K562 (cell line): ENCODE measurements around the gene COL21A1. TPM values are rescaled to one million over a fixed set of nuclear protein-coding genes. Genes with fewer than 3 reads are reported as not detected.

Experiments
- ATAC-seq: fragments of 200-7000 bp; cut with Tn5 transposase; 3 replicates; pipeline ENCODE4 v1.9.1; 2020; ENCODE audit warnings: moderate library complexity
- BruUV-seq: library from RNA; stranded (reverse); fragments of 400-500 nt; replicated peaks from 2 replicates; lab custom pipeline; 2021; lab: Mats Ljungman, UMichigan
- CTCF ChIA-PET: fragments of 300-600 bp; formaldehyde crosslinking; extraction: SDS; loops from one replicate; lab custom pipeline; 2021; ENCODE audit warnings: low intra/inter-chr PET ratio; lab: Yijun Ruan, JAX
- POLR2A ChIA-PET: fragments of 300-600, 350-650 bp; sonication (Branson Sonifier 250); formaldehyde crosslinking; extraction: SDS; loops from one replicate; lab custom pipeline; 2021; ENCODE audit warnings: antibody characterized with exemption, inconsistent platforms; lab: Yijun Ruan, JAX
- DNase-seq, 4 experiments: peaks; one replicate each; pipeline versions ENCODE4 v3.0.0 to v3.0.0-alpha.2; 2011 to 2018; ENCODE audit warnings: low spot score in 3 of 4, mixed read lengths in 3 of 4; ENCODE audit errors: extremely low read depth in 1 of 4
- FAIRE-seq: peaks from 2 replicates; lab custom pipeline; 2011; peaks lifted over from hg19 to GRCh38; lab: Jason Lieb, UNC
- H2AFZ ChIP-seq: 2 replicates; pipeline ENCODE4 v1.6.0; 2011; ENCODE audit warnings: low read depth, low read length, control low read depth, inconsistent platforms
- H3K27ac ChIP-seq: fragments of 200-600 bp; 3 replicates; pipeline ENCODE4 v1.8.0; 2011; ENCODE audit warnings: low read depth, mild to moderate bottlenecking, control low read depth, inconsistent platforms, low read length, moderate library complexity, mixed read lengths; ENCODE audit errors: extremely low read depth
- H3K27me3 ChIP-seq, 2 experiments: fragments of 300-600 bp in 1 of 2; 2 replicates in 1 of 2; 3 replicates in 1 of 2; pipeline versions ENCODE4 v1.6.0 to v1.8.0; 2011; ENCODE audit warnings: inconsistent platforms in 2 of 2, low read length in 2 of 2, mild to moderate bottlenecking in 1 of 2, mixed read lengths in 1 of 2, moderate library complexity in 1 of 2; ENCODE audit not compliant: control insufficient read depth in 2 of 2, insufficient read depth in 2 of 2
- H3K36me3 ChIP-seq: fragments of 300-600 bp; 3 replicates; pipeline ENCODE4 v1.8.0; 2011; ENCODE audit warnings: mild to moderate bottlenecking, low read length, inconsistent platforms; ENCODE audit not compliant: control insufficient read depth, insufficient read depth
- H3K4me1 ChIP-seq, 2 experiments: fragments of 200-600 bp in 1 of 2; replicated peaks in 1 of 2; 2 replicates in 1 of 2; 3 replicates in 1 of 2; pipeline versions ENCODE4 v1.5.1 to v1.8.0; 2011; ENCODE audit warnings: inconsistent platforms in 2 of 2, low read length in 2 of 2, mild to moderate bottlenecking in 1 of 2, mixed read lengths in 1 of 2, moderate library complexity in 1 of 2; ENCODE audit not compliant: control insufficient read depth in 2 of 2, insufficient read depth in 2 of 2
- H3K4me2 ChIP-seq: 2 replicates; pipeline ENCODE4 v1.6.1; 2011; ENCODE audit warnings: low read length, control low read depth, inconsistent platforms, mixed read lengths; ENCODE audit not compliant: insufficient read depth
- H3K4me3 ChIP-seq: fragments of 200-600 bp; sonication (generic), shearing (Covaris generic); 2 replicates; pipeline ENCODE4 v1.5.1; 2016; ENCODE audit warnings: control low read depth, inconsistent platforms
- H3K79me2 ChIP-seq: fragments of 200-600 bp; 3 replicates; pipeline ENCODE4 v1.8.0; 2011; ENCODE audit warnings: low read length, inconsistent platforms; ENCODE audit not compliant: control insufficient read depth, insufficient read depth
- H3K9ac ChIP-seq, 2 experiments: 2 replicates each; pipeline versions ENCODE4 v1.6.0 to v1.6.1; 2011; ENCODE audit warnings: low read depth in 2 of 2, low read length in 2 of 2, control low read depth in 1 of 2, inconsistent platforms in 1 of 2, mild to moderate bottlenecking in 1 of 2, mixed read lengths in 1 of 2; ENCODE audit not compliant: insufficient read depth in 1 of 2
- H3K9me1 ChIP-seq: one replicate; pipeline ENCODE4 v1.6.0; 2011; ENCODE audit warnings: inconsistent platforms, mild to moderate bottlenecking, low read length, moderate library complexity; ENCODE audit not compliant: control insufficient read depth, insufficient read depth
- H3K9me3 ChIP-seq: replicated peaks from 2 replicates; pipeline ENCODE4 v1.5.1; 2011; ENCODE audit warnings: low read depth, low read length, inconsistent platforms; ENCODE audit not compliant: control insufficient read depth, insufficient read depth
- H4K20me1 ChIP-seq: replicated peaks from 2 replicates; pipeline ENCODE4 v1.6.1; 2011; ENCODE audit warnings: low read length, inconsistent platforms, mixed read lengths; ENCODE audit not compliant: control insufficient read depth, insufficient read depth
- ATF7 ChIP-seq: fragments of 450-650 bp; IDR thresholded peaks from 2 replicates; pipeline ENCODE4 v1.7.1; 2014; ENCODE audit warnings: mild to moderate bottlenecking, moderate library complexity
- ESRRB ChIP-seq: fragments of 250-450 bp; sonication (Bioruptor Pico); IDR thresholded peaks from 2 replicates; pipeline ENCODE4 v1.5.0; 2020; ENCODE audit warnings: mild to moderate bottlenecking, moderate library complexity, borderline replicate concordance
- GABPA ChIP-seq: fragments of 200-800 bp; sonication (Bioruptor generic); conservative IDR thresholded peaks from 2 replicates; pipeline ENCODE4 v1.6.1; 2016; ENCODE audit warnings: low read depth, missing genetic modification characterization, missing compliant biosample characterization
- IRF1 ChIP-seq: sonication (generic); formaldehyde crosslinking; IDR thresholded peaks from 2 replicates; pipeline ENCODE4 v1.8.0; 2022; ENCODE audit warnings: missing genetic modification reagents, mild to moderate bottlenecking, borderline replicate concordance
- PCBP2 ChIP-seq: fragments of 200-400 bp; formaldehyde crosslinking; IDR thresholded peaks from 2 replicates; pipeline ENCODE4 v1.6.1; 2018; ENCODE audit warnings: low read length, low read depth, mild to moderate bottlenecking, moderate library complexity; ENCODE audit not compliant: poor library complexity, severe bottlenecking
- PURB ChIP-seq: sonication (generic); formaldehyde crosslinking; IDR thresholded peaks from 2 replicates; pipeline ENCODE4 v1.9.0; 2021; ENCODE audit warnings: low read depth, mild to moderate bottlenecking, missing genetic modification reagents
- RBM15 ChIP-seq: fragments of 200-400 bp; formaldehyde crosslinking; IDR thresholded peaks from 2 replicates; pipeline ENCODE4 v1.6.1; 2018; ENCODE audit warnings: mild to moderate bottlenecking, low read length, moderate library complexity; ENCODE audit not compliant: insufficient read depth
- SLC30A9 ChIP-seq: fragments of 250-450 bp; sonication (Bioruptor Pico); IDR thresholded peaks from 2 replicates; pipeline ENCODE4 v1.8.0; 2022; ENCODE audit warnings: mild to moderate bottlenecking, moderate library complexity
- SMAD2 ChIP-seq: fragments of 150-350 bp; IDR thresholded peaks from 2 replicates; pipeline ENCODE4 v1.6.1; 2014; ENCODE audit warnings: low read depth, mild to moderate bottlenecking, low read length
- ZNF197 ChIP-seq: fragments of 200-800 bp; sonication (Bioruptor generic); IDR thresholded peaks from 2 replicates; pipeline ENCODE4 v1.6.1; 2016; ENCODE audit warnings: low read depth, missing genetic modification characterization, missing compliant biosample characterization
- ZNF830 ChIP-seq: fragments of 250-450 bp; sonication (Bioruptor Pico); IDR thresholded peaks from 2 replicates; pipeline ENCODE4 v1.5.0; 2021; ENCODE audit warnings: mild to moderate bottlenecking
- WGBS: fragments of 100-300 bp; shearing (Covaris generic); methylation state at CpG from one replicate; pipeline ENCODE4 v1.1.6; 2016; ENCODE audit warnings: low coverage, mixed read lengths; ENCODE audit not compliant: insufficient coverage; ENCODE audit errors: missing lambda C conversion rate; 5-methylcytosine and 5-hydroxymethylcytosine counted together
- in situ Hi-C: fragments of 300-500 bp; cut with MboI; formaldehyde crosslinking; loops from 4 replicates; pipeline ENCODE4 v1.15.0; 2018; ENCODE audit warnings: inconsistent platforms, mixed read lengths
- intact Hi-C: fragments of 100-400 bp; cut with micrococcal nuclease; formaldehyde crosslinking; loops from 2 replicates; pipeline ENCODE4 v1.14.2; 2022
- polyA plus RNA-seq, 8 experiments: library from polyadenylated mRNA; depleted of rRNA in 4 of 8; stranded (reverse) in 5 of 8; unstranded in 3 of 8; fragments of >200 nt; fragmentation: Nextera tagmentation in 2 of 8; fragmentation: Illumina TruSeq in 1 of 8; extraction: Ambion mirVana in 2 of 8; extraction: Trizol in 1 of 8; gene quantifications; 2 replicates each; pipeline versions ENCODE4 v1.2.1 to v1.2.3, GENCODE V29; 2011 to 2014; ENCODE audit warnings: inconsistent platforms in 1 of 8, missing spikeins in 1 of 8
- total RNA-seq, 7 experiments: library from RNA; depleted of rRNA in 6 of 7; stranded (reverse); fragments of >200 nt in 6 of 7; fragmentation: Illumina TruSeq in 2 of 7; extraction: Trizol in 2 of 7; gene quantifications; 2 replicates each; pipeline versions ENCODE4 v1.2.1 to v1.2.3, GENCODE V29; 2011 to 2021; ENCODE audit warnings: low replicate concordance in 1 of 7

The COL21A1 gene
- total and polyA plus RNA-seq, 9 of the 15 experiments (the other 6 are each of a cell fraction or from before 2014, with no cell fraction given), result 0.03 to 0.76 (median 0.25) TPM

GRCh38 chr6:56032715-56033260 lies 214.6 kb downstream of the COL21A1 start:
- 0% methylated on average over 2 of the region's 2 CpGs for WGBS
- intact Hi-C loops, result no loop called here
- POLR2A ChIA-PET, result no interaction called here

More at GRCh38 chr6:56032715-56033260, 214.6 kb downstream of the COL21A1 start:
- TF ChIP-seq SLC30A9 (no peak), PCBP2 (no peak), RBM15 (no peak), ESRRB (CRISPR knock-in tag) (no peak), IRF1 (no peak), GABPA (tag) (no peak), SMAD2 (no peak), ATF7 (no peak), PURB (CRISPR knock-in tag) (no peak), ZNF830 (CRISPR knock-in tag) (no peak), ZNF197 (CRISPR knock-in tag) (no peak)
- H3K79me2 ChIP-seq, result no peaks in the 10 kb centered on the region
- H3K4me3 ChIP-seq, result no peak overlapping the region
- H3K4me1 ChIP-seq, result no peaks in the 10 kb centered on the region
- H3K9me1 ChIP-seq, result no peaks in the 10 kb centered on the region
- in situ Hi-C loops, result no loop called here
- no peak overlapping the region for H3K27ac ChIP-seq
- no TSS peak for BruUV-seq
- no peak for FAIRE-seq
- no peak for DNase-seq
- CTCF ChIA-PET, result no interaction called here
- ATAC-seq, result no peak
- no peak overlapping the region for H3K9ac ChIP-seq
- H3K4me2 ChIP-seq, result no peak overlapping the region
- no peaks in the 10 kb centered on the region for H3K9me3 ChIP-seq
- H4K20me1 ChIP-seq, result no peaks in the 10 kb centered on the region
- H3K36me3 ChIP-seq, result no peaks in the 10 kb centered on the region
- no peak overlapping the region for H2AFZ ChIP-seq
- no peaks in the 10 kb centered on the region for H3K27me3 ChIP-seq
